Measurements from ENCODE around the gene RABIF.
"Not testable (repeated sequence)": the region's sequence is repeated elsewhere in the genome, so short reads cannot be mapped to it uniquely, and the experiment has no call there.

- not testable (repeated sequence) for TF ChIP-seq CTCF, POLR2A (IDR thresholded peaks at IDR 0.05)
Observed at GRCh38 chr1:202936409-202936808, 47.5 kb upstream of the RABIF start.

Data from vagina (tissue), 2 donors.